ENCODE results near the gene ZCCHC4.

- no peak for TF ChIP-seq POLR2A (IDR thresholded peaks at IDR 0.05)
- no peak for TF ChIP-seq CTCF (IDR thresholded peaks at IDR 0.05)
- TF ChIP-seq POLR2AphosphoS5 (IDR thresholded peaks at IDR 0.05) = no peak
These were observed 5.0 kb upstream of the ZCCHC4 start for GRCh38 chr4:25307596-25307995.
